IMR-90 (cell line): ENCODE data around the gene BCCIP. TPM values are rescaled to one million over a fixed set of nuclear protein-coding genes. Genes with fewer than 3 reads are reported as not detected.

ENCODE experiments used
- ATAC-seq: fragments of 200-7000 bp; cut with Tn5 transposase; 2 replicates; pipeline ENCODE4 v1.9.1; 2020; ENCODE audit warnings: low read depth, mild to moderate bottlenecking, moderate library complexity
- BruUV-seq: library from RNA; stranded (reverse); fragments of 400-500 nt; replicated peaks from 2 replicates; lab custom pipeline; 2021; lab: Mats Ljungman, UMichigan
- CTCF ChIA-PET: fragments of 300-600 bp; formaldehyde crosslinking; extraction: SDS; loops from one replicate; lab custom pipeline; 2021; ENCODE audit warnings: antibody characterized with exemption; lab: Yijun Ruan, JAX
- POLR2A ChIA-PET: fragments of 300-600 bp; sonication (Branson Sonifier 250); formaldehyde crosslinking; loops from one replicate; lab custom pipeline; 2022; ENCODE audit warnings: antibody characterized with exemption; ENCODE audit not compliant: unreplicated experiment; lab: Charles Lee
- DNase-seq: peaks from one replicate; pipeline ENCODE4 v3.0.0; 2013
- H2AFZ ChIP-seq: replicated peaks from 2 replicates; pipeline ENCODE3; 2013; ENCODE audit warnings: low read length, mild to moderate bottlenecking; ENCODE audit not compliant: poor library complexity
- H2AK5ac ChIP-seq: 2 replicates; pipeline ENCODE4 v1.6.1; 2013; ENCODE audit warnings: low read depth, low read length, inconsistent platforms
- H2AK9ac ChIP-seq: replicated peaks from 2 replicates; pipeline ENCODE3; 2013; ENCODE audit warnings: mild to moderate bottlenecking, low read depth, low read length, moderate library complexity; ENCODE audit not compliant: poor library complexity
- H2BK120ac ChIP-seq: 2 replicates; pipeline ENCODE4 v1.6.1; 2013; ENCODE audit warnings: low read depth, low read length, inconsistent platforms
- H2BK15ac ChIP-seq: 3 replicates; pipeline ENCODE4 v1.6.1; 2013; ENCODE audit warnings: low read depth, low read length, inconsistent platforms
- H2BK20ac ChIP-seq: 2 replicates; pipeline ENCODE4 v1.6.1; 2013; ENCODE audit warnings: low read depth, mild to moderate bottlenecking, inconsistent platforms, low read length, moderate library complexity
- H2BK5ac ChIP-seq: 2 replicates; pipeline ENCODE4 v1.6.1; 2013; ENCODE audit warnings: mild to moderate bottlenecking, low read depth, low read length, inconsistent platforms; ENCODE audit not compliant: poor library complexity, severe bottlenecking
- H3K14ac ChIP-seq: replicated peaks from 2 replicates; pipeline ENCODE4 v1.6.1; 2013; ENCODE audit warnings: low read depth, low read length, inconsistent platforms
- H3K18ac ChIP-seq: 2 replicates; pipeline ENCODE4 v1.6.1; 2013; ENCODE audit warnings: low read depth, low read length, control low read depth
- H3K23ac ChIP-seq: 2 replicates; pipeline ENCODE4 v1.6.1; 2013; ENCODE audit warnings: low read depth, low read length, inconsistent platforms
- H3K27ac ChIP-seq: 2 replicates; pipeline ENCODE4 v1.5.1; 2013; ENCODE audit warnings: mild to moderate bottlenecking, control low read depth, low read length; ENCODE audit not compliant: insufficient read depth
- H3K27me3 ChIP-seq: 2 replicates; pipeline ENCODE4 v1.6.1; 2013; ENCODE audit warnings: low read length; ENCODE audit not compliant: control insufficient read depth, insufficient read depth
- H3K36me3 ChIP-seq: 2 replicates; pipeline ENCODE4 v1.6.1; 2013; ENCODE audit warnings: low read length, mixed read lengths; ENCODE audit not compliant: control insufficient read depth, insufficient read depth
- H3K4ac ChIP-seq: 2 replicates; pipeline ENCODE4 v1.6.1; 2013; ENCODE audit warnings: low read depth, low read length, inconsistent platforms
- H3K4me1 ChIP-seq: 2 replicates; pipeline ENCODE4 v1.6.1; 2013; ENCODE audit warnings: low read length, mixed read lengths; ENCODE audit not compliant: control insufficient read depth, insufficient read depth
- H3K4me2 ChIP-seq: 2 replicates; pipeline ENCODE4 v1.6.1; 2013; ENCODE audit warnings: low read depth, mild to moderate bottlenecking, control low read depth, low read length, moderate library complexity
- H3K4me3 ChIP-seq: 2 replicates; pipeline ENCODE4 v1.5.1; 2013; ENCODE audit warnings: low read depth, mild to moderate bottlenecking, control low read depth, low read length, moderate library complexity; ENCODE audit not compliant: insufficient read depth
- H3K56ac ChIP-seq: 2 replicates; pipeline ENCODE4 v1.6.1; 2013; ENCODE audit warnings: low read length, inconsistent platforms; ENCODE audit not compliant: insufficient read depth; ENCODE audit errors: extremely low read depth
- H3K79me1 ChIP-seq, 2 experiments: 2 replicates each; pipeline ENCODE4 v1.6.1; 2013; ENCODE audit warnings: low read length in 2 of 2, inconsistent platforms in 1 of 2, low read depth in 1 of 2
- H3K9ac ChIP-seq: 2 replicates; pipeline ENCODE4 v1.6.1; 2013; ENCODE audit warnings: low read depth, low read length, control low read depth
- H3K9me1 ChIP-seq: 2 replicates; pipeline ENCODE4 v1.6.1; 2013; ENCODE audit warnings: low read length, inconsistent platforms; ENCODE audit not compliant: insufficient read depth
- H3K9me3 ChIP-seq: 2 replicates; pipeline ENCODE4 v1.6.1; 2013; ENCODE audit warnings: low read length; ENCODE audit not compliant: control insufficient read depth, insufficient read depth
- H4K20me1 ChIP-seq: 2 replicates; pipeline ENCODE4 v1.6.1; 2013; ENCODE audit warnings: low read length, inconsistent platforms; ENCODE audit not compliant: insufficient read depth
- H4K5ac ChIP-seq: 2 replicates; pipeline ENCODE4 v1.6.1; 2013; ENCODE audit warnings: mild to moderate bottlenecking, low read depth, low read length, control low read depth
- H4K8ac ChIP-seq, 2 experiments: 2 replicates each; pipeline ENCODE4 v1.6.1; 2013; ENCODE audit warnings: low read depth in 2 of 2, low read length in 2 of 2, control low read depth in 1 of 2, inconsistent platforms in 1 of 2
- H4K91ac ChIP-seq: 2 replicates; pipeline ENCODE4 v1.6.1; 2013; ENCODE audit warnings: low read depth, low read length, inconsistent platforms; ENCODE audit not compliant: insufficient read depth
- BHLHE40 ChIP-seq: fragments of 150-350 bp; IDR thresholded peaks from 2 replicates; pipeline ENCODE4 v1.6.1; 2016; ENCODE audit warnings: mild to moderate bottlenecking, low read depth, low read length
- CEBPB ChIP-seq: IDR thresholded peaks from 2 replicates; pipeline ENCODE4 v1.6.1; 2012; ENCODE audit warnings: low read depth, low read length, improper control_type of control experiment
- CHD1 ChIP-seq: IDR thresholded peaks from 2 replicates; pipeline ENCODE4 v1.6.1; 2012; ENCODE audit warnings: low read depth, low read length, improper control_type of control experiment
- CTCF ChIP-seq: conservative IDR thresholded peaks from 2 replicates; pipeline ENCODE4 v1.5.1; 2012; ENCODE audit warnings: mild to moderate bottlenecking, low read depth, low read length, improper control_type of control experiment
- ELK1 ChIP-seq: fragments of 150-350 bp; IDR thresholded peaks from 2 replicates; pipeline ENCODE4 v1.6.1; 2016; ENCODE audit warnings: low read depth, mild to moderate bottlenecking, low read length, moderate library complexity, borderline replicate concordance
- FOS ChIP-seq: fragments of 150-350 bp; IDR thresholded peaks from 2 replicates; pipeline ENCODE4 v1.6.1; 2016; ENCODE audit warnings: low read depth, low read length
- MAFK ChIP-seq: IDR thresholded peaks from 2 replicates; pipeline ENCODE4 v1.6.1; 2012; ENCODE audit warnings: low read depth, low read length, improper control_type of control experiment
- MAZ ChIP-seq: IDR thresholded peaks from 2 replicates; pipeline ENCODE4 v1.6.1; 2012; ENCODE audit warnings: low read depth, mild to moderate bottlenecking, low read length, improper control_type of control experiment, moderate library complexity, borderline replicate concordance
- MXI1 ChIP-seq: IDR thresholded peaks from 2 replicates; pipeline ENCODE4 v1.6.1; 2012; ENCODE audit warnings: low read depth, mild to moderate bottlenecking, low read length, moderate library complexity, borderline replicate concordance
- NFE2L2 ChIP-seq: fragments of 150-350 bp; IDR thresholded peaks from 2 replicates; pipeline ENCODE4 v1.6.1; 2016; ENCODE audit warnings: low read depth, mild to moderate bottlenecking, low read length
- POLR2A ChIP-seq: IDR thresholded peaks from 2 replicates; pipeline ENCODE4 v1.6.1; 2012; ENCODE audit warnings: mild to moderate bottlenecking, low read depth, low read length
- RAD21 ChIP-seq: IDR thresholded peaks from 2 replicates; pipeline ENCODE4 v1.6.1; 2012; ENCODE audit warnings: low read length, improper control_type of control experiment
- RCOR1 ChIP-seq: IDR thresholded peaks from 2 replicates; pipeline ENCODE4 v1.6.1; 2012; ENCODE audit warnings: mild to moderate bottlenecking, low read length, improper control_type of control experiment; ENCODE audit not compliant: insufficient replicate concordance
- RFX5 ChIP-seq: IDR thresholded peaks from 2 replicates; pipeline ENCODE4 v1.8.0; 2012; ENCODE audit warnings: low read depth, mild to moderate bottlenecking, low read length, moderate library complexity
- SMC3 ChIP-seq: fragments of 150-350 bp; IDR thresholded peaks from 2 replicates; pipeline ENCODE4 v1.6.1; 2016; ENCODE audit warnings: low read depth, mild to moderate bottlenecking, antibody characterized with exemption, low read length, moderate library complexity
- USF2 ChIP-seq: fragments of 150-350 bp; IDR thresholded peaks from 2 replicates; pipeline ENCODE4 v1.6.1; 2017; ENCODE audit warnings: mild to moderate bottlenecking, antibody characterized with exemption, low read length, low read depth
- WGBS, 2 experiments: methylation state at CpG; one replicate each; pipeline versions ENCODE4 v1.1.5 to v1.1.7; 2013; ENCODE audit warnings: missing lambda C conversion rate in 2 of 2; ENCODE audit not compliant: insufficient read length in 1 of 2; ENCODE audit errors: extremely low coverage in 2 of 2; 5-methylcytosine and 5-hydroxymethylcytosine counted together
- dilution Hi-C: fragments of 300-500 bp; cut with HindIII; formaldehyde crosslinking; loops from one replicate; pipeline ENCODE4 v1.14.3; 2018; ENCODE audit warnings: low sequenced_read_pairs; ENCODE audit not compliant: unreplicated experiment
- in situ Hi-C: fragments of 300-500 bp; cut with MboI; formaldehyde crosslinking; loops from 3 replicates; pipeline ENCODE4 v1.14.3; 2019; ENCODE audit warnings: low sequenced_read_pairs, inconsistent platforms, mixed read lengths
- intact Hi-C: fragments of 100-400 bp; cut with micrococcal nuclease; formaldehyde crosslinking; loops from 2 replicates; pipeline ENCODE4 v1.10.0; 2022
- polyA plus RNA-seq, 3 experiments: library from polyadenylated mRNA; depleted of rRNA; stranded (reverse); fragments of >200 nt; gene quantifications; 2 replicates each; pipeline ENCODE4 v1.2.3, GENCODE V29; 2012; ENCODE audit warnings: low replicate concordance in 1 of 3
- total RNA-seq: library from RNA; depleted of rRNA; stranded (reverse); fragments of >200 nt; gene quantifications from 2 replicates; pipeline ENCODE4 v1.2.3, GENCODE V29; 2012

BCCIP gene
- total and polyA plus RNA-seq, 2 of the 4 experiments (the other 2 are of a cell fraction): 31.9 to 49.2 TPM

GRCh38 chr10:125808047-125808446 is 15.3 kb upstream of the BCCIP start:
- Histone ChIP-seq H3K4me1 (no peaks in the 10 kb centered on the region), H3K9me3 (no peaks in the 10 kb centered on the region), H3K79me1 (no peaks in the 10 kb centered on the region), H3K4me3 (no peak overlapping the region), H3K4ac (no peak overlapping the region), H4K91ac (no peak overlapping the region), H2AK5ac (no peak overlapping the region), H3K27me3 (no peaks in the 10 kb centered on the region), H2AFZ (no peak overlapping the region), H3K4me2 (no peak overlapping the region), H3K27ac (no peak overlapping the region), H4K5ac (no peak overlapping the region), H2BK15ac (no peak overlapping the region), H2BK120ac (no peak overlapping the region), H4K20me1 (no peaks in the 10 kb centered on the region), H3K9ac (no peak overlapping the region), H3K18ac (no peak overlapping the region), H2BK20ac (no peak overlapping the region), H3K56ac (no peak overlapping the region), H3K9me1 (no peaks in the 10 kb centered on the region; the same call in 1 of the 2 replicates), H3K14ac (no peak overlapping the region), H4K8ac (no peak overlapping the region), H3K36me3 (peaks cover 41% of the 10 kb centered on the region), H2AK9ac (no peak overlapping the region), H2BK5ac (no peak overlapping the region), H3K23ac (no peak overlapping the region)
- intact Hi-C loops (no loop called here), in situ Hi-C loops (no loop called here), dilution Hi-C loops (no loop called here)
- no peak for TF ChIP-seq USF2
- no peak for TF ChIP-seq CEBPB
- no peak for TF ChIP-seq CTCF
- TF ChIP-seq RCOR1: no peak
- TF ChIP-seq MAZ: no peak
- TF ChIP-seq MXI1: no peak
- no peak for TF ChIP-seq RAD21
- no peak for TF ChIP-seq RFX5
- no peak for TF ChIP-seq POLR2A
- no peak for TF ChIP-seq SMC3
- TF ChIP-seq FOS: no peak
- TF ChIP-seq ELK1: no peak
- TF ChIP-seq BHLHE40: no peak
- no peak for TF ChIP-seq MAFK
- no peak for TF ChIP-seq CHD1
- no peak for TF ChIP-seq NFE2L2
- no TSS peak for BruUV-seq
- no CpG with 5 or more reads among the region's 1 CpG for WGBS, 2 experiments
- DNase-seq (no peak), ATAC-seq (no peak)
- ChIA-PET CTCF (interaction anchor here (1.2 kb wide), 1 partner anchor 11 kb away, joined by 4 read pairs; no protein-coding TSS in a partner anchor), POLR2A (no interaction called here)
